IPS-18c (cell line): ENCODE results near the gene RPL27.
"Not testable (repeated sequence)": the region's sequence is repeated elsewhere in the genome, so short reads cannot be mapped to it uniquely, and the experiment has no call there.

Experiments
- H3K4me3 ChIP-seq: 2 replicates; pipeline ENCODE4 v1.7.0; 2013; ENCODE audit warnings: low read depth, mild to moderate bottlenecking, low read length, moderate library complexity; ENCODE audit not compliant: insufficient read depth
- H3K9me3 ChIP-seq: one replicate; pipeline ENCODE4 v1.6.1; 2013; ENCODE audit warnings: mild to moderate bottlenecking, low read length, moderate library complexity; ENCODE audit not compliant: control insufficient read depth, insufficient read depth

The RPL27 gene

GRCh38 chr17:42997984-42998938, at the start of gene RPL27:
TSS of gene RPL27 (plus strand) at chr17:42998419. CDS start at chr17:42998751, 332 bp downstream.
- H3K4me3 ChIP-seq, result peak within 1 kb of the TSS; percentile 99
- H3K9me3 ChIP-seq, result peaks cover 2% of the 10 kb centered on the region

GRCh38 chr17:42950044-42950783, 48.0 kb upstream of the RPL27 start:
- Histone ChIP-seq H3K4me3 (no peak overlapping the region), H3K9me3 (no peaks in the 10 kb centered on the region)

- H3K9me3 ChIP-seq, result no peaks in the 10 kb centered on the region
- H3K4me3 ChIP-seq, result no peak overlapping the region
These were observed 44.5 kb upstream of the RPL27 start for GRCh38 chr17:42953669-42954068.

GRCh38 chr17:42964161-42964932, 33.9 kb upstream of the RPL27 start, which contains the start of gene AARSD1:
TSS of gene AARSD1 (minus strand) at chr17:42964454. CDS start at chr17:42964440, 14 bp downstream.
- H3K4me3 ChIP-seq, result peak within 1 kb of the TSS; percentile 66
- H3K9me3 ChIP-seq, result no peaks in the 10 kb centered on the region

- Histone ChIP-seq H3K4me3 (no peak overlapping the region), H3K9me3 (no peaks in the 10 kb centered on the region)
These were observed 30.3 kb upstream of the RPL27 start for GRCh38 chr17:42967925-42968324.

GRCh38 chr17:42969001-42969581, 29.1 kb upstream of the RPL27 start:
- Histone ChIP-seq H3K9me3 (no peaks in the 10 kb centered on the region), H3K4me3 (no peak overlapping the region)

GRCh38 chr17:42971589-42971988, 26.6 kb upstream of the RPL27 start:
- H3K4me3 ChIP-seq, result no peak overlapping the region
- H3K9me3 ChIP-seq, result no peaks in the 10 kb centered on the region

GRCh38 chr17:42973323-42973722, 24.9 kb upstream of the RPL27 start:
- not testable (repeated sequence) for H3K4me3 ChIP-seq, H3K9me3 ChIP-seq

GRCh38 chr17:42975265-42975664, 23.0 kb upstream of the RPL27 start:
- Histone ChIP-seq H3K9me3 (no peaks in the 10 kb centered on the region), H3K4me3 (no peak overlapping the region)

GRCh38 chr17:42975701-42976100, 22.5 kb upstream of the RPL27 start:
- H3K9me3 ChIP-seq, H3K4me3 ChIP-seq: not testable (repeated sequence)

GRCh38 chr17:42979511-42980273, 18.5 kb upstream of the RPL27 start, which contains the start of gene PTGES3L:
TSS of gene PTGES3L (minus strand) at chr17:42980080. CDS start at chr17:42980053, 27 bp downstream.
- no peaks in the 10 kb centered on the region for H3K9me3 ChIP-seq
- peak within 1 kb of the TSS; percentile 98 for H3K4me3 ChIP-seq

GRCh38 chr17:42980274-42980765, 17.9 kb upstream of the RPL27 start, which contains the start of gene RUNDC1:
TSS of gene RUNDC1 (plus strand) at chr17:42980565. CDS start at chr17:42980577, 12 bp downstream.
- Histone ChIP-seq H3K4me3 (peak within 1 kb of the TSS; percentile 98), H3K9me3 (no peaks in the 10 kb centered on the region)

GRCh38 chr17:42980766-42981397, 17.3 kb upstream of the RPL27 start:
- H3K9me3 ChIP-seq, result no peaks in the 10 kb centered on the region
- H3K4me3 ChIP-seq, result peak overlapping the region; percentile 98

GRCh38 chr17:42982266-42982665, 16.0 kb upstream of the RPL27 start:
- H3K4me3 ChIP-seq, result no peak overlapping the region
- H3K9me3 ChIP-seq, result no peaks in the 10 kb centered on the region

- Histone ChIP-seq H3K4me3 (no peak overlapping the region), H3K9me3 (no peaks in the 10 kb centered on the region)
These were observed 13.0 kb upstream of the RPL27 start for GRCh38 chr17:42985225-42985624.
